Progenitor cell of endocrine pancreas (in vitro differentiated cells): ENCODE results near the gene TRPC4AP. TPM values are rescaled to one million over a fixed set of nuclear protein-coding genes. Genes with fewer than 3 reads are reported as not detected.
A peak's percentile ranks its signal among the peaks of the same experiment; 100 is the strongest.

Experiments used
- DNase-seq: peaks from one replicate; pipeline ENCODE4 v3.0.0; 2021; ENCODE audit warnings: low spot score; ENCODE audit not compliant: unreplicated experiment
- H3K27ac Mint-ChIP-seq: 2 replicates; pipeline ENCODE4 v1.8.0; 2021; ENCODE audit warnings: mild to moderate bottlenecking, moderate library complexity, mixed read lengths
- H3K27me3 Mint-ChIP-seq: 2 replicates; pipeline ENCODE4 v1.8.0; 2021; ENCODE audit warnings: mixed read lengths
- H3K36me3 Mint-ChIP-seq: 2 replicates; pipeline ENCODE4 v1.8.0; 2022; ENCODE audit warnings: mixed read lengths; ENCODE audit not compliant: insufficient read depth
- H3K4me1 Mint-ChIP-seq: 2 replicates; pipeline ENCODE4 v1.8.0; 2021; ENCODE audit warnings: low read depth, mixed read lengths
- H3K4me3 Mint-ChIP-seq: 2 replicates; pipeline ENCODE4 v1.8.0; 2021; ENCODE audit warnings: low read depth, mild to moderate bottlenecking, moderate library complexity, mixed read lengths
- H3K9me3 Mint-ChIP-seq: 2 replicates; pipeline ENCODE4 v1.8.0; 2021; ENCODE audit warnings: low read depth, mixed read lengths
- total RNA-seq: library from RNA; stranded (reverse); gene quantifications from 2 replicates; pipeline ENCODE4 v1.2.1, GENCODE V29; 2021
- TF ChIP-seq, protein P1 (sequence below): fragments of 200-600 bp; sonication (generic); IDR thresholded peaks from one replicate; pipeline ENCODE4 v1.5.0; 2021; ENCODE audit warnings: antibody characterized with exemption, mild to moderate bottlenecking; ENCODE audit not compliant: unreplicated experiment

Gene TRPC4AP
- total RNA-seq, 1 donor from 2014 or later: 122 TPM

DNA sequence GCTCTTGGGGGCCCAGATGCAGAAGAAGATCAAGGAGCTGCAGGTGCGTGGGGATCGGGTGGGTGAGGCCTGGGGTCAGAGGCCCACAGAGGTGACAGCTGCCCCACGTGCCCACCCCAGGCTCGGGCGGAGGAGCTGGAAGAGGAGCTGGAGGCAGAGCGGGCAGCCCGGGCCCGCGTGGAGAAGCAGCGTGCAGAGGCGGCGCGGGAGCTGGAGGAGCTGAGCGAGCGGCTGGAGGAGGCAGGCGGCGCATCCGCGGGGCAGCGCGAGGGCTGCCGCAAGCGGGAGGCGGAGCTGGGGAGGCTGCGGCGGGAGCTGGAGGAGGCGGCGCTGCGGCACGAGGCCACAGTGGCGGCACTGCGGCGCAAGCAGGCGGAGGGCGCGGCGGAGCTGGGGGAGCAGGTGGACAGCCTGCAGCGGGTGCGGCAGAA is 95.5 kb downstream of the TRPC4AP start:
- no peaks in the 10 kb centered on the region for H3K4me1 Mint-ChIP-seq
- TF ChIP-seq, protein P1, sequence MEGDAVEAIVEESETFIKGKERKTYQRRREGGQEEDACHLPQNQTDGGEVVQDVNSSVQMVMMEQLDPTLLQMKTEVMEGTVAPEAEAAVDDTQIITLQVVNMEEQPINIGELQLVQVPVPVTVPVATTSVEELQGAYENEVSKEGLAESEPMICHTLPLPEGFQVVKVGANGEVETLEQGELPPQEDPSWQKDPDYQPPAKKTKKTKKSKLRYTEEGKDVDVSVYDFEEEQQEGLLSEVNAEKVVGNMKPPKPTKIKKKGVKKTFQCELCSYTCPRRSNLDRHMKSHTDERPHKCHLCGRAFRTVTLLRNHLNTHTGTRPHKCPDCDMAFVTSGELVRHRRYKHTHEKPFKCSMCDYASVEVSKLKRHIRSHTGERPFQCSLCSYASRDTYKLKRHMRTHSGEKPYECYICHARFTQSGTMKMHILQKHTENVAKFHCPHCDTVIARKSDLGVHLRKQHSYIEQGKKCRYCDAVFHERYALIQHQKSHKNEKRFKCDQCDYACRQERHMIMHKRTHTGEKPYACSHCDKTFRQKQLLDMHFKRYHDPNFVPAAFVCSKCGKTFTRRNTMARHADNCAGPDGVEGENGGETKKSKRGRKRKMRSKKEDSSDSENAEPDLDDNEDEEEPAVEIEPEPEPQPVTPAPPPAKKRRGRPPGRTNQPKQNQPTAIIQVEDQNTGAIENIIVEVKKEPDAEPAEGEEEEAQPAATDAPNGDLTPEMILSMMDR: no peak
- H3K27me3 Mint-ChIP-seq: no peaks in the 10 kb centered on the region
- H3K36me3 Mint-ChIP-seq: peaks cover 37% of the 10 kb centered on the region
- no peaks in the 10 kb centered on the region for H3K9me3 Mint-ChIP-seq
- H3K4me3 Mint-ChIP-seq: no peak overlapping the region
- no peak for DNase-seq
- H3K27ac Mint-ChIP-seq: peak overlapping the region; percentile 84

- peaks cover 34% of the 10 kb centered on the region for H3K36me3 Mint-ChIP-seq
- no peaks in the 10 kb centered on the region for H3K27me3 Mint-ChIP-seq
- no peaks in the 10 kb centered on the region for H3K9me3 Mint-ChIP-seq
- H3K27ac Mint-ChIP-seq: peak overlapping the region; percentile 65
- TF ChIP-seq, protein P1: no peak
- DNase-seq: no peak
- no peaks in the 10 kb centered on the region for H3K4me1 Mint-ChIP-seq
- H3K4me3 Mint-ChIP-seq: no peak overlapping the region
Measured at GRCh38 chr20:34996243-34997028, 96.2 kb downstream of the TRPC4AP start.

- Mint-ChIP-seq H3K4me3 (no peak overlapping the region), H3K36me3 (peaks cover 34% of the 10 kb centered on the region), H3K27ac (no peak overlapping the region)
Measured at GRCh38 chr20:34995696-34996095, 96.9 kb downstream of the TRPC4AP start.

DNA sequence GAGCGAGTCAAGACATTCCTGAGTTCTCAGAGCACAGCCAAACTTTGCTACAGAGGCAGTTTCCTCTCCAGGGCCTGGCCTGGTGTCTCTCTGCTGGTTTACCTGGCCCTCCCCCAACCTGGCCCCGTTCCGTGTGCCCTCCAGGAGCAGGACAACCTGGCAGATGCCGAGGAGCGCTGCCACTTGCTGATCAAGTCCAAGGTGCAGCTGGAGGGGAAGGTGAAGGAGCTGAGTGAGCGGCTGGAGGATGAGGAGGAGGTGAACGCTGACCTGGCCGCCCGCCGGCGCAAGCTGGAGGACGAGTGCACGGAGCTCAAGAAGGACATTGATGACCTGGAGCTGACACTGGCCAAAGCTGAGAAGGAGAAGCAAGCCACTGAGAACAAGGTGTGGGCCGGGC is 97.4 kb downstream of the TRPC4AP start:
- Mint-ChIP-seq H3K27ac (no peak overlapping the region), H3K9me3 (no peaks in the 10 kb centered on the region), H3K27me3 (no peaks in the 10 kb centered on the region), H3K36me3 (peaks cover 33% of the 10 kb centered on the region), H3K4me1 (no peaks in the 10 kb centered on the region), H3K4me3 (no peak overlapping the region)
- DNase-seq: no peak
- TF ChIP-seq, protein P1: no peak

More at GRCh38 chr20:34995696-34996095, 96.9 kb downstream of the TRPC4AP start:
- H3K27me3 Mint-ChIP-seq: no peaks in the 10 kb centered on the region
- TF ChIP-seq, protein P1: no peak
- H3K4me1 Mint-ChIP-seq: no peaks in the 10 kb centered on the region
- H3K9me3 Mint-ChIP-seq: no peaks in the 10 kb centered on the region
- DNase-seq: no peak

GRCh38 chr20:34994509-34995131 is 98.0 kb downstream of the TRPC4AP start:
- H3K27me3 Mint-ChIP-seq: no peaks in the 10 kb centered on the region
- DNase-seq: no peak
- peaks cover 31% of the 10 kb centered on the region for H3K36me3 Mint-ChIP-seq
- TF ChIP-seq, protein P1: no peak
- no peak overlapping the region for H3K4me3 Mint-ChIP-seq
- no peak overlapping the region for H3K27ac Mint-ChIP-seq
- no peaks in the 10 kb centered on the region for H3K4me1 Mint-ChIP-seq
- no peaks in the 10 kb centered on the region for H3K9me3 Mint-ChIP-seq
